ENCODE results near the gene RAB4B.
A peak's percentile ranks its signal among the peaks of the same experiment; 100 is the strongest.
"Not testable (repeated sequence)": the region's sequence is repeated elsewhere in the genome, so short reads cannot be mapped to it uniquely, and the experiment has no call there.

The RAB4B gene

GRCh38 chr19:40811478-40812341, 33.7 kb downstream of the RAB4B start:
- H3K9me3 Mint-ChIP-seq: no peaks in the 10 kb centered on the region
- H3K4me3 Mint-ChIP-seq: peak overlapping the region; percentile 96
- no peak for ATAC-seq
- peaks cover 24% of the 10 kb centered on the region for H3K36me3 Mint-ChIP-seq
- peak overlapping the region; percentile 82 for H3K27ac Mint-ChIP-seq
- H3K4me1 Mint-ChIP-seq: peaks cover 57% of the 10 kb centered on the region
- H3K27me3 Mint-ChIP-seq: no peaks in the 10 kb centered on the region

- H3K27ac Mint-ChIP-seq: peak overlapping the region; percentile 82
- H3K36me3 Mint-ChIP-seq: peaks cover 15% of the 10 kb centered on the region
- peaks cover 50% of the 10 kb centered on the region for H3K4me1 Mint-ChIP-seq
- H3K4me3 Mint-ChIP-seq: peak overlapping the region; percentile 96
- H3K9me3 Mint-ChIP-seq, H3K27me3 Mint-ChIP-seq, ATAC-seq: not testable (repeated sequence)
Measured at GRCh38 chr19:40812571-40812970, 34.5 kb downstream of the RAB4B start.

DNA sequence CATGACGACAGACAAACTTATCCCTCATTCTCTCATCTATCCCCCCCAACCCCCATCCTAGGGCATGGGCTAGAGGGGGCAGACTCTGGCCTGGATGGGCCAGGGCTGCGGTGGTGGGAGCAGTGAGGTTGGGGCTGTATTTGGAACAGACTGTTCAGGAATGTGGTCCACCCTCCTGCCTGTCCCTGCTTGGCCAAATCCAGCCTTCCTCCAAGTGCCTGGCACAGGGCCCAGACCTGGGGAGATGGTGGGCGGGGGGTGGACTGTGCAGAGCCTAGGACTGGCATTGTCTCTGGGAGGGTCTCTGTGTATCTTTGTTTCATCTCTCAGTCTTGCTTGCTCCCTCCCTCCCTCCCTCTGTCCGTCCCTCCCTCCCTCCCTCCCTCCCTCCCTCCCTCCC, 35.1 kb downstream of the RAB4B start:
- Mint-ChIP-seq H3K4me3 (no peak overlapping the region), H3K27ac (no peak overlapping the region), H3K9me3 (no peaks in the 10 kb centered on the region), H3K27me3 (no peaks in the 10 kb centered on the region), H3K4me1 (peaks cover 50% of the 10 kb centered on the region), H3K36me3 (peaks cover 9% of the 10 kb centered on the region)
- ATAC-seq: no peak

DNA sequence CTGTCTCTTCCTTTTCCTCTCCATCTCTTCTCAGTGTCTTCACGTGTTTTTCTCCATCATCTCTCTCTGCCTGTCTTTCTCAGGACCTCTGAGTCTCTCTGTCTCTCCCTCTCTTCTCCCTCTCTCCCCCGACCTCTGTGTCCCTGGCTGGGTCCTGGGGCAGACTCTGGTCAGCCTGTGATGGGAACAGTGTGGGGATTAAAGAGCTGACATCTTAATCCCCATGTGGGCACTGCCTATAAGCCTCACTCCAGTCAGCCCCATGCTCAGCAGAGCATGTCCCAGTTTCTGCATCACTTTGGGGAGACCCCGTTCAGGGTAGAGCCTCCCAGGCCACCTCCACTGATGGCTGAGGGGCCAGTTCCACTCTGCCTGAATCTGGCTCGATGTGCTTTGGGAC, 37.2 kb downstream of the RAB4B start:
- Mint-ChIP-seq H3K36me3 (peaks cover 4% of the 10 kb centered on the region), H3K27me3 (no peaks in the 10 kb centered on the region), H3K27ac (peak overlapping the region; percentile 1), H3K4me1 (peaks cover 54% of the 10 kb centered on the region), H3K9me3 (no peaks in the 10 kb centered on the region), H3K4me3 (no peak overlapping the region)
- ATAC-seq: no peak

DNA sequence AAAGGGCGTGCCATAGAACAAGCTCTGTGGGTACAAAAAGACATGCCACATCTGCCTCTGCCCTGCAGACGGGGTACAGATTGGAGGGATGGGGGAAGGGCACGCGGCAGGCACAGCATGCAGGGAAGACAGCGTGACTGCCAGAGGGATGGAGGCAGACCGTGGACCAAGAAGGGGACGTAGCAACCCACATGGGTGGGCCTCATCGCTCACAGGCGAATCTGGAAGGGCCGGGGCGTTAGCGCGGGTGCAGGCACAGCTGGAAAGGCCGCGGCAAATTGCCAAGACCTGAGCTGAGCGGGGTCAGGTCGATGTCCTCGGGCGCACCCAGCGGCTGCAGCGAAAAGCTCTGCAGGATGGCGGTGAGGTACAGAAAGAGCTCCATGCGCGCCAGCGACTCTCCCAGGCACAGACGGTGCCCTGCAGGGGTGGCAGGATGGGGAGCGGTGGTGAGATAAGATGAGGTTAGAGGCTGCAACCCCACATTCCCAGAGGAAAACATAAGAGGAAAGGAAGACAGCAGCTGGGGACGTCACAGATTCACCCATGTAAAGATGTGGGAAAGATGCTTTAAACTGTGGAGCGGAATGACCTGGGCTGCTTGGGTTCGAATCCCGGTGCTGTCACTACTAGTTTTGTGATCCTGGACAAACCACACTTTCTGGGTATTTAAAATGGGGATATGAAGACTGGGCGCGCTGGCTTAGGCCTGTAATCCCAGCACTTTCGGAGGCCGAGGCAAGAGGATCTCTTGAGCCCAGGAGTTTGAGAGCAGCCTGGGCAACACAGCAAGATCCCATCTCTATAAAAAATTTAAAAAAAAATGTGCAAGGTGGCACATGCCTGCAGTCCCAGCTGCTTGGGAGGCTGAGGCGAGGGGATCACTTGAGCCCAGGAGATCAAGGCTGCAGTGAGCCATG, 40.7 kb downstream of the RAB4B start:
- H3K27ac Mint-ChIP-seq: peak overlapping the region; percentile 30
- peak; percentile 94 for ATAC-seq
- peak overlapping the region; percentile 79 for H3K4me3 Mint-ChIP-seq
- not testable (repeated sequence) for H3K36me3 Mint-ChIP-seq, H3K27me3 Mint-ChIP-seq, H3K9me3 Mint-ChIP-seq
- peaks cover 41% of the 10 kb centered on the region for H3K4me1 Mint-ChIP-seq

DNA sequence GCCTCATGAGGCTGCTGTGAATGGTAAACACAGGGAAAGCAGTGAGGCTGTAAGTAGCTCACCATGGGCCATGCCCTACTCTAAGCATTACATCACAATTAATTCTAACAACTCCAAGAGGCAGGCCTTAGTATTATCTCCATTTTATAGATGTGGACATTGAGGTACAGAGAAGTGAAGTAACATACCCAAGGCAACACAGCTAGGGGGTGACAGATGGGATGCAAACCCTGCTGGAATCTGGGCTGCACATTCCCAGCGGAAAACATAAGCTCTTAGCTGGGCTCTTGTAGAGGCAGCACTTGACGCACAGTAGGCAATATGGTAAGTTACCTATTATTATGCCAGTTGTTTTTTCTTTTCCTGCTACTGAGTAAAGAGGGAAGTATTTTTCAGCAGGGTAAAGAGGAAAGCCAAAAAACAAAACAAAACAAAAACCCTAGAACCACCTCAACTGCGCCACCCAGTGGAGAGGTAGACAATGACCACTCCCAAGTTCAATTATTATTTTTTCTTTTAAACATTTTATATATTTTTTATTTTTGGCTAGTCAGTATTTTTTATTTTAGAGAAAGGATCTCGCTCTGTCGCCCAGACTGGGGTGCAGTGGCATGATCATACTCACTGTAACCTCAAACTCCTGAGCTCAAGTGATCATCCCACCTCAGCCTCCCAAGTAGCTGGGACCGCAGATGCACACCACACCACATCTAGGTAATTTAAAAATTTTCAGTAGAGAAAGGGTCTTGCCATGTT, 41.6 kb downstream of the RAB4B start:
- not testable (repeated sequence) for H3K4me3 Mint-ChIP-seq, H3K27me3 Mint-ChIP-seq, H3K9me3 Mint-ChIP-seq, H3K36me3 Mint-ChIP-seq
- peaks cover 44% of the 10 kb centered on the region for H3K4me1 Mint-ChIP-seq
- peak; percentile 40 for ATAC-seq
- peak overlapping the region; percentile 30 for H3K27ac Mint-ChIP-seq

DNA sequence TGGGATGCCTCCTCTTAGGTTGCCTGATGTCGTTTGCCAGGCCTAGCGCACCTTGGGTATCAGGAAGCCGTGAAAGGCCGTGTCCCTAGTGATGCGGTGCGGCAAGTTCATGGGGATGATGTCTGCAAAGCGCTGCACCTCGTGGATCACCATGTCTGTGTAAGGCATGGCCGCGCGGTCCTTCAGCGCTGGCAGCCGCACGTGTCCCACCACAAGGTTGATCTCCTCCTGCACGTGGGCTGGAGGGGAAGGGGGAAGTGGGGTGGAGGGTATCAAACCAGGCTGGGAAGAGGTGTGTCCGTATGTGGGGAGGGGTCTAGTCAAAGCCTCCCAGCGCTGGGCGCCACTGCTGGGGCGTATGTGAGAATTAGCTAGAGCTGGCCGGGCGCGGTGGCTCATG, 44.1 kb downstream of the RAB4B start:
- ATAC-seq: no peak
- H3K4me3 Mint-ChIP-seq: no peak overlapping the region
- no peaks in the 10 kb centered on the region for H3K27me3 Mint-ChIP-seq
- no peak overlapping the region for H3K27ac Mint-ChIP-seq
- H3K9me3 Mint-ChIP-seq: no peaks in the 10 kb centered on the region
- peaks cover 44% of the 10 kb centered on the region for H3K4me1 Mint-ChIP-seq
- H3K36me3 Mint-ChIP-seq: peaks cover 14% of the 10 kb centered on the region

- Mint-ChIP-seq H3K4me1 (peaks cover 39% of the 10 kb centered on the region), H3K36me3 (peaks cover 21% of the 10 kb centered on the region)
- H3K9me3 Mint-ChIP-seq, ATAC-seq, H3K27ac Mint-ChIP-seq, H3K27me3 Mint-ChIP-seq, H3K4me3 Mint-ChIP-seq: not testable (repeated sequence)
Measured at GRCh38 chr19:40822704-40823553, 44.9 kb downstream of the RAB4B start.

GRCh38 chr19:40824916-40825315, 46.9 kb downstream of the RAB4B start:
- H3K4me1 Mint-ChIP-seq: peaks cover 20% of the 10 kb centered on the region
- not testable (repeated sequence) for H3K27ac Mint-ChIP-seq, H3K9me3 Mint-ChIP-seq, H3K27me3 Mint-ChIP-seq, ATAC-seq, H3K4me3 Mint-ChIP-seq
- H3K36me3 Mint-ChIP-seq: peaks cover 36% of the 10 kb centered on the region

DNA sequence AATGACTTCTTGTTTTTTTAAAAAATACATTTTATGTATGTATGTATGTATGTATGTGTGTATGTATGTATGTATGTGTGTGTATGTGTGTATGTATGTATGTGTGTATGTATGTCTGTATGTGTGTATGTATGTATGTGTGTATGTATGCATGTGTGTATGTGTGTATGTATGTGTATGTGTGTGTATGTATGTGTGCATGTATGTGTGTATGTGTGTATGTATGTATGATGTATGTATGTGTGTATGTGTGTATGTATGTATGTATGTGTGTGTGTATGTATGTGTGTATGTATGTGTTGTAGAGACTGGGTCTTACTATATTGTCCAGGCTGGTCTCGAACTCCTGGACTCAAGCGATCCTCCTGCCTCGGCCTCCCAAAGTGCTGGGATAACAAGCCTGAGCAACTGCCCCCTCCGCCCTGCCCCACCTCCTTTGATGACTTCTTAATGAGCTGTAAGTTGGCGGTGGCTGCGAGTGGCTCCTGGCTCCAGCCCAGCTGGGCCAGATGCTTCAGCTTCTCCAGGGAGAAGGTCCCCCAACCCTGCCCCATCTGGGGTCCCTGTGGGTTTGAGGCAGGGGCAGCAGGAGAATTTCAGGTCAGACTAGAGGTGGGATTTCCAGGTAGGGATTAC, 47.5 kb downstream of the RAB4B start:
- not testable (repeated sequence) for ATAC-seq, H3K27me3 Mint-ChIP-seq, H3K9me3 Mint-ChIP-seq, H3K27ac Mint-ChIP-seq, H3K4me3 Mint-ChIP-seq
- Mint-ChIP-seq H3K4me1 (peaks cover 20% of the 10 kb centered on the region), H3K36me3 (peaks cover 36% of the 10 kb centered on the region)

GRCh38 chr19:40826312-40826698, 48.3 kb downstream of the RAB4B start:
- H3K27me3 Mint-ChIP-seq, ATAC-seq, H3K27ac Mint-ChIP-seq, H3K4me3 Mint-ChIP-seq, H3K9me3 Mint-ChIP-seq: not testable (repeated sequence)
- H3K4me1 Mint-ChIP-seq: peaks cover 20% of the 10 kb centered on the region
- peaks cover 36% of the 10 kb centered on the region for H3K36me3 Mint-ChIP-seq

GRCh38 chr19:40826699-40827385, 48.8 kb downstream of the RAB4B start:
- Mint-ChIP-seq H3K36me3 (peaks cover 36% of the 10 kb centered on the region), H3K4me1 (peaks cover 20% of the 10 kb centered on the region)
- ATAC-seq, H3K27ac Mint-ChIP-seq, H3K4me3 Mint-ChIP-seq, H3K9me3 Mint-ChIP-seq, H3K27me3 Mint-ChIP-seq: not testable (repeated sequence)

GRCh38 chr19:40827386-40828247, 49.6 kb downstream of the RAB4B start:
- Mint-ChIP-seq H3K4me3 (no peak overlapping the region), H3K36me3 (peaks cover 36% of the 10 kb centered on the region), H3K27ac (no peak overlapping the region), H3K4me1 (peaks cover 14% of the 10 kb centered on the region), H3K27me3 (no peaks in the 10 kb centered on the region), H3K9me3 (peaks cover 3% of the 10 kb centered on the region)
- no peak for ATAC-seq

Data from stimulated activated memory B cell treated with anti-CD40 and anti-IgM and Interleukin-4, amounts not matched to agents 10 μg/mL and 1 μg/mL and 100 μg/mL, for 72 hours (primary cell).